ENCODE measurements around the gene USP13.
"Not testable (repeated sequence)": the region's sequence is repeated elsewhere in the genome, so short reads cannot be mapped to it uniquely, and the experiment has no call there.

Gene USP13

DNA sequence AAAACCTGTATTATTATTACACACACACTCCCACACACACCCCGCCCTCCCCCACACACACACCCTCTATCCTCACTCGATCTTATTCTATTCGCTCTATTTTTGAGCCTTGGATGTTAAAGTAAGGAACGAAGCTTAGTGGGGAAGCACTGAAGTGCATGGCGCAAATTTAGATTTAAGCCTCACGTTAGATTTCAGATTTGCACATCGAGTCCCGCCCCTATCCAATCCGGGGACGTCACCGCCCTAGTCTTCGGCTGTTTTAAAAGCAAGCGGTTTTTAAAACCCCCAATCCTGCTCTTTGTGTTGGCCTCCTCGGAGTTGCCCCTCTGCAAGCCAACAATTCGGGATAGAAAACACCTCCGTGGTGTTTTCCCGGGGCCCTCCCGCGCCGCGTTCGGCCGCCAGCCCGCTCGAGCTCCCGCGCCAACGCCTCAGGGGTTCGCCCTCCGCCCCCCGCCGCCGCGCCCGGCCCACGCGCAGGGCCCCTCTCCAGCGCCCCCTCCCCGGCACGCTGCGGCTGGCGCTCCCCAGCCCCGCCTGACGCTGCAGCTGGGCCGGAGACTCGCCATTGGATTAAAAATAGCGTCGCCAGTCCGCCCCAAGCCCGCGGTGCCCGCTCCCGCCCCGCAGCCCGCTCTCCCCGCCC is at the start of gene USP13:
USP13 (plus strand) TSS at position 594 of the 649 bp plus-strand sequence. CDS start 186 bp downstream, outside the sequence.
- DNase-seq = peak; percentile 80
- in situ Hi-C loops (cut with MboI; ENCODE audit: low pct_unique_long_range_greater_than_20kb, low sequenced_read_pairs) = no loop called here

DNA sequence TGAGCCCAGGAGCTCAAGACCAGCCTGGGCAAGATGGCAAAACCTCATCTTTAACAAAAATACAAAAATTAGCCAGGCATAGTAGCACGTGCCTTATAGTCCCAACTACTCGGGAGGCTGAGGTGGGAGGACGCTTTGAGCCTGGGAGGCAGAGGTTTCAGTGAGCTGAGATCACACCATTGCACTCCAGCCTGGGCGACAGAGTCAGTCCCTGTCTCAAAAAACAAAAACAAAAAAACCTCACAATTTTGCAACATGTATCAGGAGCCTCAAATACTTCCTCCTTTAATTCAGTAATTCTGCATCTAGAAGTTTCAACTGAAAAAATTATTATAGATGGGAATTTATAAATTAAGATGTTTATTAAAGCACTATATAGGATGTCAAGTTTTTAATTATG is 49.5 kb upstream of the USP13 start:
- DNase-seq = peak; percentile 16
- in situ Hi-C loops (cut with MboI; ENCODE audit: low pct_unique_long_range_greater_than_20kb, low sequenced_read_pairs) = no loop called here

DNA sequence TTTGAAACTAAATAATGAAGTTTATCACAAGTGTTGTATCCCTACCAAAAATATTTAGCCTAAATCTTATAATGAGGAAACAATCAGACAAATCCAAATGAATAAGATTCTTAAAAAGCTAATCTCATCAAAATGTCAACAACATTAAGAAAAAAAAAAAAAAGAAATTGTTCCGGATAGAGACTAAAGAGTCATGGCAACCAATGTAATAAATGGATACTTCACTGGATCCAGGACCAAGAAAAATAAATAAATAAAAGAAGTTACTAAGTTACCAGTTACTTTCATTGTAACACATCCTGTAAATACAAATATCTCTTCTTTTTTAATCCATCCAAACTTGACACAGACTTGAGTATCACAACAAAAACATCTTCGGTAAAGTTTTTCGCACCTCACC is 49.0 kb upstream of the USP13 start:
- in situ Hi-C loops (cut with MboI; ENCODE audit: low pct_unique_long_range_greater_than_20kb, low sequenced_read_pairs) = no loop called here

DNA sequence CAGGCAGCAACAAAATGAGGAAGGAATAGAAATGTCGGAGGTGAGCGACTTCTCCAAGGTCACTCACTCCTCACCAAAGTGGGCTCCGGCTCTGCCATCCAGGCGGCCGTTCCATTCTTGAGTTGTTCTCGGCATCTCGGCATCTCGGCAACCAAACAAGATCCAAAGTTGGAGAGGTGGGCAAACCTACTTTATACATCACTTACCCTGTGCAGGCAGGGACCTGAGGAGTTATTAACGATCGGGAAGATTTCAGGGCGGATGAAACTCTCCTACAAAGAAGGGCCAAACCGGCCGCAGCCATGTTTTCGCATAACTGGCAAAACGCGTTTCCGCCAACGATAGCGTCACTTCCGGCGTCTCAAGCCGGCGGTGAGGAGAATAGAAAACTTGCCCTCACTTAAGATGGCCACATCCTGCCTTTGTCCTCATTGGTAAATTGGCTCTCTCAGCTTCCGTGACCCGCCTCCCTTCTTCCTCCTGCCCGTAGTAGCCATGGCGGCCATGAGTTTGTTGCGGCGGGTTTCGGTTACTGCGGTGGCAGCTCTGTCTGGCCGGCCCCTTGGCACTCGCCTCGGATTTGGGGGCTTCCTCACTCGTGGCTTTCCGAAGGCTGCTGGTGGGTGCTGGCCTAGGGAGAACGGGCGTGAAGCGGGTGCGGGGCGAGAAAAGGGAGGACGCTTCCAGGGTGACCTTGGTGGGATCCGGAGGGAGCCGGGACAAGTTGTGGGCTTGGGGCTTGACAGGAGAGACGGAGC is 48.3 kb upstream of the USP13 start, which contains the start of the genes MRPL47 and NDUFB5:
MRPL47 (minus strand) TSS at position 318 of the 758 bp plus-strand sequence; CDS start at position 304, 14 bp downstream.
NDUFB5 (plus strand) TSS at position 474 of the 758 bp plus-strand sequence; CDS start at position 496, 22 bp downstream.
- in situ Hi-C loops (cut with MboI; ENCODE audit: low pct_unique_long_range_greater_than_20kb, low sequenced_read_pairs) = no loop called here

More for the DNA sequence above, 49.0 kb upstream of the USP13 start:
- no peak for DNase-seq

GRCh38 chr3:179606534-179607085 is 46.2 kb upstream of the USP13 start:
- no peak for DNase-seq
- in situ Hi-C loops (cut with MboI; ENCODE audit: low pct_unique_long_range_greater_than_20kb, low sequenced_read_pairs) = no loop called here

More for the DNA sequence above, 48.3 kb upstream of the USP13 start, which contains the start of the genes MRPL47 and NDUFB5:
- peak; percentile 98 for DNase-seq

- in situ Hi-C loops (cut with MboI; ENCODE audit: low pct_unique_long_range_greater_than_20kb, low sequenced_read_pairs) = no loop called here
- peak; percentile 66 for DNase-seq
Measured at GRCh38 chr3:179608931-179609720, 43.7 kb upstream of the USP13 start.

DNA sequence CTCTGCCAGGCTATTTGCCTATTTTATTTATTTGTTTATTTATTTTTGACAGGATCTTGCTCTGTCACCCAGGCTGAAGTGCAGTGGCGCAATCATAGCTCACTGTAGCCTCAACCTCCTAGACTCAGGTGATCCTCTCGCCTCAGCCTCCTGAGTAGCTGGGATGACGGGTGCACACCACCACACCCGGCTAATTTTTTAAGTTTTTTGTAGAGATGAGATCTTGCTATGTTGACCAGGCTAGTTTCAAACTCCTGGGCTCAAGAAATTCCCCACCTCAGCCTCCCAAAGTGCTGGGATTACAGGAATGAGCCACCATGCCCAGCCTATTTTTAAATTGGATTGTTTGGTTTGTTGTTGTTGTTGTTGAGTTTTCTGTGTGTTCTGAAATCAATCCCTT is 42.8 kb upstream of the USP13 start:
- in situ Hi-C loops (cut with MboI; ENCODE audit: low pct_unique_long_range_greater_than_20kb, low sequenced_read_pairs) = no loop called here
- DNase-seq = no peak

DNA sequence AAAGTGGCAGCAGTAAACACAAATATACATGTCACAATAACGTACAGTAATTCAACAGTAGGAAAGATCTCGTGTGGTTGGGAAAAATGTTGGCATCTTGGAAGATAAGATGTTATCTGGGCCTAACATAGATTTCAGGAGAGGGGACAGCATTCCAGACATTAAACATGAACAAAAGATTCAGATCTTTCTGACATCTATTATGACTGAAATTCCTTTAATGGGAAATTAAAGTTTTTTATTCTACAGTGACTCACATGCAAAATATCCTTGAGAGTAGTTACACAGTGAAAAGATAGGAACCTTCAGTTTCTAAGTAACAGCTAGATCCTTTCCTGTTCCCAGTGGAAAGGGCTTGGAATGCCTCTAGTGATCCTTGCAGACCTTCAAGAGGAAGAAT is 39.0 kb upstream of the USP13 start:
- no peak for DNase-seq
- in situ Hi-C loops (cut with MboI; ENCODE audit: low pct_unique_long_range_greater_than_20kb, low sequenced_read_pairs) = no loop called here

GRCh38 chr3:179615458-179616173 is 37.2 kb upstream of the USP13 start:
- DNase-seq = no peak
- in situ Hi-C loops (cut with MboI; ENCODE audit: low pct_unique_long_range_greater_than_20kb, low sequenced_read_pairs) = no loop called here

- no peak for DNase-seq
- in situ Hi-C loops (cut with MboI; ENCODE audit: low pct_unique_long_range_greater_than_20kb, low sequenced_read_pairs) = no loop called here
Measured at GRCh38 chr3:179622023-179622422, 30.8 kb upstream of the USP13 start.

DNA sequence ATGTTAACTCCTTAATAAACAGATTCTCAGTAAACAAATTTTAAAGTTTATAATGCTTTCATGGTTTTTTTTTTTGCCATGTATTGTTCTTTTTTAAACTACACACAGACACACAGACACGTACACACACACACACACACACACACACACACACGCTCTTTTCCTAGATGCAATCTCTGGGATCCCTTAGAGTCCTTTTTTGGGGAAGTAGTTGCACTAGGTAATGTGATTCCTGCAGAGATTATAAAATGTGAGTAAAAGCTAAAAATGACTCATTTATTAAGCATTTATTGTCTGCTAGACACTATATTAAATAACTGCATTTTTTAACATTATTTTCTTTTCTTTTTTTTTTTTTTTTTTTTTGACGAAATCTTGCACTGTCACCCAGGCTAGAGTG is 28.4 kb upstream of the USP13 start:
- in situ Hi-C loops (cut with MboI; ENCODE audit: low pct_unique_long_range_greater_than_20kb, low sequenced_read_pairs) = no loop called here
- peak; percentile 25 for DNase-seq

DNA sequence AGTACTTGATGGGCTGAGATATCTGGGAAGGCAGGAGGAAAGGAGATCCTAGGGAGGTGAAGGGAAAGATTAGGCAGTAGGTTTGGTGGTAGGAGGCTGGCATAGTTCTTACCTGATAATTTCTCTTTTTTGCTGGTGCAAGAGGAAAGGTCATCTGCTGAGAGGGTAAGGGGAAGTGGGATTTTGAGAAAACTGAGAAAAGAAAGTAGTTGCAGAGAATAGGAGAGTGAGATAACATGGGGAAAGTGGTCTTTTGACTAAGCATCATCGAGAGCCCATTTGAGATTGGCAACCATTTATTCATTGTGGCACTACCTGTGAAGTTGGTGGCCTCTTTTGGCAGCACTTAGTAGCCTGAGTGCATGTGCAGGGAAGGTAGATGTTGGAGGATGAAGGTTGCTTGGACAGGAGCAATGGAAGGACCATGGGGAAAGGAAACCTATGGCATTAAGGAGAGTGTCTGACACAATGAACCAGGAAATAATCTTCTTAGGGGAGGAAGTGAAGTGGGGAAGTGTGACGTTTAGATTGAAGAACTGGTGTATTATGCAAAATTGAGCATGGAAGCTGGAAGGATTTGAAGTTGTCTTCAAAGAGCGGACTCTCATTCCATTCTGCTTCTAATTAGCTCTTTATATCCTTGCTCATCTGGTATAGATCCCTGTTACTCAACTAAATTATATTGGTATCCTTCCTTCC is 21.9 kb upstream of the USP13 start:
- no peak for DNase-seq
- in situ Hi-C loops (cut with MboI; ENCODE audit: low pct_unique_long_range_greater_than_20kb, low sequenced_read_pairs) = no loop called here

DNA sequence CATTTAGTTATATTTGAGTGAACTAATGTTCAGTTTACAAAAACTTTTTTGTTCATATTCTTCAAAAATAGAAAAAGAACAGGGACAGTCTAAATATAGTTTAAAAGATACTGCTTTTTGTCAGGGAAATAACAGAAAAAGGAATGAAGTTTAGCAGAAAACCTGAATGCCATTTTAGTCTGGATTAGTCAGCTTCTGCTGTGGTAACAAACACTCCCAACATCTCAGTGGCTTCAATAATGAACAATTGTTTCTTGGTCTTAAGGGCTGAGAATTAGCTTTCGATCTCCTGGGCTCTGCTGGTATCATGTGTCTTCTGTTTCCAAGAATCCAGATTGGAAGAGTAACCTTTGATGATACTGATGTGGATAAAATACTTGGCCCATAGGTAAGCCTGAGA is 12.4 kb upstream of the USP13 start:
- in situ Hi-C loops (cut with MboI; ENCODE audit: low pct_unique_long_range_greater_than_20kb, low sequenced_read_pairs) = no loop called here
- no peak for DNase-seq

GRCh38 chr3:179642871-179643270 is 10.0 kb upstream of the USP13 start:
- in situ Hi-C loops (cut with MboI; ENCODE audit: low pct_unique_long_range_greater_than_20kb, low sequenced_read_pairs) = no loop called here

GRCh38 chr3:179643837-179644236 is 9.0 kb upstream of the USP13 start:
- DNase-seq; in situ Hi-C loops (cut with MboI; ENCODE audit: low pct_unique_long_range_greater_than_20kb, low sequenced_read_pairs): not testable (repeated sequence)

More at GRCh38 chr3:179642871-179643270, 10.0 kb upstream of the USP13 start:
- no peak for DNase-seq

DNA sequence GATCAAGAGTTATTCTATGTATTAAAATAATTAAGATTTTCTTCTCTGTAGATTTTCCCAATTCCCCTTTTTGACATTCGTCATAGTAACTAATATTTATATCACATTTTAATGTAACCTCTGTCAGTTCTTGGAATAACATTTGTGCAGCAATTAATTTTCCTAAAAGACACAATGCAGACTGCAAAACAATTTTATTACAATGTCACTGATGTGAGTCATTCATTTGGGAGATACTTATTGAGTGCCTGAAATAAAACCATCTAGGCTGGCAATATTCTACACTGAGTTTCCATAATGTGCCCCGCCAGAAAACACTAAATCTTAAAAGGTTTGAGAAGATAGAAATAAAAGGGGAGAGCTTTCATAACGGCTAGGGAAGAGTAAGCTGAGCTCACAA is 6.7 kb upstream of the USP13 start:
- DNase-seq = no peak
- in situ Hi-C loops (cut with MboI; ENCODE audit: low pct_unique_long_range_greater_than_20kb, low sequenced_read_pairs) = no loop called here

GRCh38 chr3:179651687-179652446 is 973 bp upstream of the USP13 start:
- DNase-seq = no peak
- in situ Hi-C loops (cut with MboI; ENCODE audit: low pct_unique_long_range_greater_than_20kb, low sequenced_read_pairs) = no loop called here
